SK-N-SH treated with all-trans-retinoic acid at 6 μM for 48 hours (cell line): ENCODE data around the gene SMAD3.

ENCODE experiments used
- ATAC-seq: fragments of 200-7000 bp; cut with Tn5 transposase; 3 replicates; pipeline ENCODE4 v1.9.1; 2020; ENCODE audit warnings: mild to moderate bottlenecking, moderate library complexity
- ARNTL ChIP-seq: fragments of 450-650 bp; formaldehyde crosslinking; IDR thresholded peaks from 2 replicates; pipeline ENCODE4 v1.5.0; 2020; ENCODE audit warnings: low read depth, mild to moderate bottlenecking, moderate library complexity, borderline replicate concordance
- BACH2 ChIP-seq: fragments of 250-450 bp; sonication (Bioruptor Pico); IDR thresholded peaks from 2 replicates; pipeline ENCODE4 v1.9.0; 2021; ENCODE audit warnings: mild to moderate bottlenecking, borderline replicate concordance
- CSDC2 ChIP-seq: fragments of 250-450 bp; sonication (Bioruptor Pico); IDR thresholded peaks from 2 replicates; pipeline ENCODE4 v1.5.0; 2020; ENCODE audit warnings: mild to moderate bottlenecking, moderate library complexity
- ESRRG ChIP-seq: fragments of 250-450 bp; sonication (Bioruptor Pico); IDR thresholded peaks from 2 replicates; pipeline ENCODE4 v1.6.1; 2021; ENCODE audit warnings: mild to moderate bottlenecking
- GLIS3 ChIP-seq: fragments of 250-450 bp; sonication (Bioruptor Pico); IDR thresholded peaks from 2 replicates; pipeline ENCODE4 v1.5.0; 2020; ENCODE audit warnings: mild to moderate bottlenecking, moderate library complexity
- ISL1 ChIP-seq: fragments of 250-450 bp; sonication (Bioruptor Pico); IDR thresholded peaks from 2 replicates; pipeline ENCODE4 v2.1.2; 2022; ENCODE audit warnings: mild to moderate bottlenecking, moderate library complexity
- OSR1 ChIP-seq: fragments of 250-450 bp; sonication (Bioruptor Pico); IDR thresholded peaks from 2 replicates; pipeline ENCODE4 v1.8.0; 2022; ENCODE audit warnings: moderate library complexity, mild to moderate bottlenecking, inconsistent platforms
- PPARA ChIP-seq: fragments of 250-450 bp; sonication (Bioruptor Pico); IDR thresholded peaks from 2 replicates; pipeline ENCODE4 v1.5.0; 2020; ENCODE audit warnings: mild to moderate bottlenecking, borderline replicate concordance
- RARB ChIP-seq: fragments of 250-450 bp; sonication (Bioruptor Pico); IDR thresholded peaks from 2 replicates; pipeline ENCODE4 v1.8.0; 2021; ENCODE audit warnings: mild to moderate bottlenecking, moderate library complexity
- SNAI2 ChIP-seq: fragments of 250-450 bp; sonication (Bioruptor Pico); IDR thresholded peaks from 2 replicates; pipeline ENCODE4 v1.5.0; 2020; ENCODE audit warnings: mild to moderate bottlenecking, moderate library complexity
- TCF4 ChIP-seq: fragments of 250-450 bp; sonication (Bioruptor Pico); IDR thresholded peaks from 2 replicates; pipeline ENCODE4 v1.8.0; 2021; ENCODE audit warnings: mild to moderate bottlenecking, moderate library complexity, borderline replicate concordance
- TOX ChIP-seq: fragments of 250-450 bp; sonication (Bioruptor Pico); IDR thresholded peaks from 2 replicates; pipeline ENCODE4 v1.8.0; 2021; ENCODE audit warnings: mild to moderate bottlenecking, moderate library complexity, borderline replicate concordance
- ZC3H10 ChIP-seq: fragments of 250-450 bp; sonication (Bioruptor Pico); IDR thresholded peaks from 2 replicates; pipeline ENCODE4 v1.5.1; 2021; ENCODE audit warnings: mild to moderate bottlenecking, moderate library complexity
- ZFP3 ChIP-seq: fragments of 250-450 bp; sonication (Bioruptor Pico); IDR thresholded peaks from 2 replicates; pipeline ENCODE4 v1.5.0; 2020; ENCODE audit warnings: mild to moderate bottlenecking, moderate library complexity
- ZNF565 ChIP-seq: fragments of 450-650 bp; formaldehyde crosslinking; conservative IDR thresholded peaks from 2 replicates; pipeline ENCODE4 v1.5.0; 2020; ENCODE audit warnings: low read depth, mild to moderate bottlenecking, moderate library complexity
- ZNF70 ChIP-seq: fragments of 450-650 bp; formaldehyde crosslinking; IDR thresholded peaks from 2 replicates; pipeline ENCODE4 v1.5.0; 2020; ENCODE audit warnings: mild to moderate bottlenecking, moderate library complexity
- ZNF8 ChIP-seq: fragments of 450-650 bp; formaldehyde crosslinking; IDR thresholded peaks from 2 replicates; pipeline ENCODE4 v1.5.0; 2020; ENCODE audit warnings: mild to moderate bottlenecking, moderate library complexity
- TF ChIP-seq, protein P1 (sequence below): fragments of 250-450 bp; sonication (Bioruptor Pico); IDR thresholded peaks from 2 replicates; pipeline ENCODE4 v1.5.0; 2020; ENCODE audit warnings: mild to moderate bottlenecking, moderate library complexity
- TF ChIP-seq, protein P2 (sequence below): fragments of 250-450 bp; sonication (Bioruptor Pico); IDR thresholded peaks from 2 replicates; pipeline ENCODE4 v1.5.1; 2020; ENCODE audit warnings: low read depth, mild to moderate bottlenecking, moderate library complexity
- TF ChIP-seq, protein P3 (sequence below): fragments of 250-450 bp; sonication (Bioruptor Pico); IDR thresholded peaks from 2 replicates; pipeline ENCODE4 v1.5.1; 2021; ENCODE audit warnings: mild to moderate bottlenecking, moderate library complexity
- TF ChIP-seq, protein P4 (sequence below): fragments of 250-450 bp; sonication (Bioruptor Pico); IDR thresholded peaks from 2 replicates; pipeline ENCODE4 v1.8.0; 2021; ENCODE audit warnings: low read depth, mild to moderate bottlenecking, moderate library complexity, borderline replicate concordance

The SMAD3 gene

DNA sequence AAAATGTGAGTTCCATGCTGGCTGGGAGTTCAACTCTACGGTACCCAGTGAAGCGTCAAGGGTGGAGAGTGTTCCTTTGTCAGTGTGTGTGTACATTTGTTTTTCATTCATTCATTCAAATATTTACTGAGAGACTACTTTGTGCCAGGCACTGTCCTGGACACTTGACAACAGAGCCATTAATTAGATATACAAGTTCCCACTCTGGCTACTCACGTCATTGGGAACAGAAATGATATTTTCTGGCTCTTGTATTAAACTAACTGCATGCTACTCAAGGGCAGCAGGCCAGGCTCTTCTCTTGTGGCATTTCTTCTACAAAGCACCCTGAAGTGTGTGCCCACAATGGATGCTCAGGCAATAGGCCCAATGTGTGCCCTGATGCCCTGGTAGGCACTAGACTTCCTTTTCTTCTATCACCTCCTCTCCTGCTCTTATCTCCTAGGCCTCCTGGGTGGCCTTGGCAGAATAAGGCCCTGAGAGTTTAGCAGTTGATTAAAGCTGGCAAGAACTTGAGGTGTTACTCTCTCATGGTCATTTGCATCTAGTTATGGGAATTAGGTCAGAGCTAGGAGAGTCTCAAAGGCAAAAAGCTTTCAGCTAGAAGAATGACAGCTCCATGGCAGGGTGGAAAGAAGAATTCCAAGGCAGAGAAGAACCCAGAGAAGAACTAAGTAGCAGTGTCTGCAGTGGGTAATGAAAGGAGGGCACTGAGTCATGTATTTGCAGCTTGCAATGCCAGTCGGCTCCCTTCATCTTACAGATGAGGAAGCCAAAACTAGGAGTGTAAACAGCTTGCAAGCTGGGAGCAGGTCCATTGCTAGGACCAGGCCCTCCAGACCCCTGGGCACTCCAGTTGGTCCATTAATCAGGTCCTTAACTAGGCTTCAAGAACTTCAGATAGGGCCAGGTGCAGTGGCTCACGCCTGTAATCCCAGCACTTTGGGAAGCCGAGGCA is 14.0 kb upstream of the SMAD3 start:
- ATAC-seq: no peak
- TF ChIP-seq ARNTL (CRISPR knock-in tag): no peak
- no peak for TF ChIP-seq PPARA (CRISPR knock-in tag)
- TF ChIP-seq, protein P1, sequence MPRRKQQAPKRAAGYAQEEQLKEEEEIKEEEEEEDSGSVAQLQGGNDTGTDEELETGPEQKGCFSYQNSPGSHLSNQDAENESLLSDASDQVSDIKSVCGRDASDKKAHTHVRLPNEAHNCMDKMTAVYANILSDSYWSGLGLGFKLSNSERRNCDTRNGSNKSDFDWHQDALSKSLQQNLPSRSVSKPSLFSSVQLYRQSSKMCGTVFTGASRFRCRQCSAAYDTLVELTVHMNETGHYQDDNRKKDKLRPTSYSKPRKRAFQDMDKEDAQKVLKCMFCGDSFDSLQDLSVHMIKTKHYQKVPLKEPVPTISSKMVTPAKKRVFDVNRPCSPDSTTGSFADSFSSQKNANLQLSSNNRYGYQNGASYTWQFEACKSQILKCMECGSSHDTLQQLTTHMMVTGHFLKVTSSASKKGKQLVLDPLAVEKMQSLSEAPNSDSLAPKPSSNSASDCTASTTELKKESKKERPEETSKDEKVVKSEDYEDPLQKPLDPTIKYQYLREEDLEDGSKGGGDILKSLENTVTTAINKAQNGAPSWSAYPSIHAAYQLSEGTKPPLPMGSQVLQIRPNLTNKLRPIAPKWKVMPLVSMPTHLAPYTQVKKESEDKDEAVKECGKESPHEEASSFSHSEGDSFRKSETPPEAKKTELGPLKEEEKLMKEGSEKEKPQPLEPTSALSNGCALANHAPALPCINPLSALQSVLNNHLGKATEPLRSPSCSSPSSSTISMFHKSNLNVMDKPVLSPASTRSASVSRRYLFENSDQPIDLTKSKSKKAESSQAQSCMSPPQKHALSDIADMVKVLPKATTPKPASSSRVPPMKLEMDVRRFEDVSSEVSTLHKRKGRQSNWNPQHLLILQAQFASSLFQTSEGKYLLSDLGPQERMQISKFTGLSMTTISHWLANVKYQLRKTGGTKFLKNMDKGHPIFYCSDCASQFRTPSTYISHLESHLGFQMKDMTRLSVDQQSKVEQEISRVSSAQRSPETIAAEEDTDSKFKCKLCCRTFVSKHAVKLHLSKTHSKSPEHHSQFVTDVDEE (CRISPR knock-in tag): no peak
- TF ChIP-seq, protein P2, sequence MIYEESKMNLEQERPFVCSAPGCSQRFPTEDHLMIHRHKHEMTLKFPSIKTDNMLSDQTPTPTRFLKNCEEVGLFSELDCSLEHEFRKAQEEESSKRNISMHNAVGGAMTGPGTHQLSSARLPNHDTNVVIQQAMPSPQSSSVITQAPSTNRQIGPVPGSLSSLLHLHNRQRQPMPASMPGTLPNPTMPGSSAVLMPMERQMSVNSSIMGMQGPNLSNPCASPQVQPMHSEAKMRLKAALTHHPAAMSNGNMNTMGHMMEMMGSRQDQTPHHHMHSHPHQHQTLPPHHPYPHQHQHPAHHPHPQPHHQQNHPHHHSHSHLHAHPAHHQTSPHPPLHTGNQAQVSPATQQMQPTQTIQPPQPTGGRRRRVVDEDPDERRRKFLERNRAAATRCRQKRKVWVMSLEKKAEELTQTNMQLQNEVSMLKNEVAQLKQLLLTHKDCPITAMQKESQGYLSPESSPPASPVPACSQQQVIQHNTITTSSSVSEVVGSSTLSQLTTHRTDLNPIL (CRISPR knock-in tag): no peak
- TF ChIP-seq ZNF70: no peak
- no peak for TF ChIP-seq TCF4 (CRISPR knock-in tag)
- no peak for TF ChIP-seq CSDC2 (CRISPR knock-in tag)
- no peak for TF ChIP-seq SNAI2 (CRISPR knock-in tag)
- TF ChIP-seq RARB: no peak
- no peak for TF ChIP-seq ZFP3 (CRISPR knock-in tag)
- TF ChIP-seq, protein P3, sequence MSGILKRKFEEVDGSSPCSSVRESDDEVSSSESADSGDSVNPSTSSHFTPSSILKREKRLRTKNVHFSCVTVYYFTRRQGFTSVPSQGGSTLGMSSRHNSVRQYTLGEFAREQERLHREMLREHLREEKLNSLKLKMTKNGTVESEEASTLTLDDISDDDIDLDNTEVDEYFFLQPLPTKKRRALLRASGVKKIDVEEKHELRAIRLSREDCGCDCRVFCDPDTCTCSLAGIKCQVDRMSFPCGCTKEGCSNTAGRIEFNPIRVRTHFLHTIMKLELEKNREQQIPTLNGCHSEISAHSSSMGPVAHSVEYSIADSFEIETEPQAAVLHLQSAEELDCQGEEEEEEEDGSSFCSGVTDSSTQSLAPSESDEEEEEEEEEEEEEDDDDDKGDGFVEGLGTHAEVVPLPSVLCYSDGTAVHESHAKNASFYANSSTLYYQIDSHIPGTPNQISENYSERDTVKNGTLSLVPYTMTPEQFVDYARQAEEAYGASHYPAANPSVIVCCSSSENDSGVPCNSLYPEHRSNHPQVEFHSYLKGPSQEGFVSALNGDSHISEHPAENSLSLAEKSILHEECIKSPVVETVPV (CRISPR knock-in tag): no peak
- no peak for TF ChIP-seq GLIS3 (CRISPR knock-in tag)
- no peak for TF ChIP-seq ISL1
- TF ChIP-seq ZNF565 (CRISPR knock-in tag): no peak
- TF ChIP-seq, protein P4, sequence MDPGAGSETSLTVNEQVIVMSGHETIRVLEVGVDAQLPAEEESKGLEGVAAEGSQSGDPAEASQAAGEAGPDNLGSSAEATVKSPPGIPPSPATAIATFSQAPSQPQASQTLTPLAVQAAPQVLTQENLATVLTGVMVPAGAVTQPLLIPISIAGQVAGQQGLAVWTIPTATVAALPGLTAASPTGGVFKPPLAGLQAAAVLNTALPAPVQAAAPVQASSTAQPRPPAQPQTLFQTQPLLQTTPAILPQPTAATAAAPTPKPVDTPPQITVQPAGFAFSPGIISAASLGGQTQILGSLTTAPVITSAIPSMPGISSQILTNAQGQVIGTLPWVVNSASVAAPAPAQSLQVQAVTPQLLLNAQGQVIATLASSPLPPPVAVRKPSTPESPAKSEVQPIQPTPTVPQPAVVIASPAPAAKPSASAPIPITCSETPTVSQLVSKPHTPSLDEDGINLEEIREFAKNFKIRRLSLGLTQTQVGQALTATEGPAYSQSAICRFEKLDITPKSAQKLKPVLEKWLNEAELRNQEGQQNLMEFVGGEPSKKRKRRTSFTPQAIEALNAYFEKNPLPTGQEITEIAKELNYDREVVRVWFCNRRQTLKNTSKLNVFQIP (CRISPR knock-in tag): no peak

DNA sequence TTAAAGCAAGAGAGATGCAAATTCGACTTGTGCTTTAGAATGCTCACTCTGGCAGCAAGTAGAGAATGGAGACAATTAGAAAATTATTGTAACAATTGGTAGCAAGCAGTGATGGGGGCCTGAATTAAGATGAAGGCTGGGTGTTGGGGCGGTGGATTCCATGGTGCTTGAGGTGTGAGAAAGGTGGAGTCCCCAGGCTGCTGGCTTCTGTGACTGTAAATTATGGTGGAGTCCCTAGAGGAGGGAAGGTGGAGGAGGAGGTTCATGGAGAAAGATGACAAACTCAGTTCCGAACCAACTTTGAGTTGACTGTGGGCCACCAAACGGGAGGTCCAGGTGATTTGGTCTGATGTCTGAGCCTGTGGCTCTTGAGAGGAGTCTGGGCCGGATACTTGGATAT is 10.7 kb upstream of the SMAD3 start:
- ATAC-seq: no peak
- TF ChIP-seq GLIS3 (CRISPR knock-in tag) (no peak), SNAI2 (CRISPR knock-in tag) (no peak), ZNF565 (CRISPR knock-in tag) (no peak), OSR1 (CRISPR knock-in tag) (no peak), CSDC2 (CRISPR knock-in tag) (no peak), ZC3H10 (CRISPR knock-in tag) (no peak), ZNF70 (no peak), ESRRG (no peak), TOX (CRISPR knock-in tag) (no peak), ZNF8 (CRISPR knock-in tag) (no peak), BACH2 (CRISPR knock-in tag) (no peak), PPARA (CRISPR knock-in tag) (no peak), ISL1 (no peak), ZFP3 (CRISPR knock-in tag) (no peak)
- TF ChIP-seq, protein P2 (CRISPR knock-in tag): no peak
- TF ChIP-seq, protein P3 (CRISPR knock-in tag): no peak
- TF ChIP-seq, protein P1 (CRISPR knock-in tag): no peak
